HG02623 (cell line): ENCODE data around the gene SPRTN.
"Not testable (repeated sequence)": the region's sequence is repeated elsewhere in the genome, so short reads cannot be mapped to it uniquely, and the experiment has no call there.

Experiments
- ATAC-seq: cut with Tn5 transposase; IDR thresholded peaks from one replicate; pipeline ENCODE4 v1.9.1; 2021; ENCODE audit warnings: moderate library complexity; ENCODE audit not compliant: unreplicated experiment

Gene SPRTN

GRCh38 chr1:231335663-231336602, 2.2 kb upstream of the SPRTN start:
- no peak for ATAC-seq

GRCh38 chr1:231337043-231337471, 1.0 kb upstream of the SPRTN start:
- no peak for ATAC-seq

- ATAC-seq: peak; percentile 67
Observed at GRCh38 chr1:231337472-231338269, 422 bp upstream of the SPRTN start, which contains the start of gene EXOC8. Gene EXOC8 (minus strand): TSS chr1:231337852. CDS start chr1:231337745, 107 bp downstream.

- no peak for ATAC-seq
Observed at GRCh38 chr1:231340328-231341013, 2.4 kb downstream of the SPRTN start.

- ATAC-seq: no peak
Observed at GRCh38 chr1:231347961-231348360, 9.9 kb downstream of the SPRTN start.

GRCh38 chr1:231348442-231348841, 10.3 kb downstream of the SPRTN start:
- ATAC-seq: no peak

- ATAC-seq: not testable (repeated sequence)
Observed at GRCh38 chr1:231348856-231349255, 10.8 kb downstream of the SPRTN start.

GRCh38 chr1:231351816-231352215, 13.7 kb downstream of the SPRTN start:
- ATAC-seq: no peak

- no peak for ATAC-seq
Observed at GRCh38 chr1:231353086-231353485, 15.0 kb downstream of the SPRTN start.

- no peak for ATAC-seq
Observed at GRCh38 chr1:231354330-231355020, 16.4 kb downstream of the SPRTN start.

GRCh38 chr1:231355171-231355570, 17.1 kb downstream of the SPRTN start:
- ATAC-seq: no peak

GRCh38 chr1:231357187-231357772, 19.2 kb downstream of the SPRTN start:
- no peak for ATAC-seq

GRCh38 chr1:231357831-231358354, 19.8 kb downstream of the SPRTN start:
- peak; percentile 61 for ATAC-seq

- no peak for ATAC-seq
Observed at GRCh38 chr1:231359113-231359512, 21.0 kb downstream of the SPRTN start.

- no peak for ATAC-seq
Observed at GRCh38 chr1:231362325-231362724, 24.2 kb downstream of the SPRTN start.

GRCh38 chr1:231363624-231364023, 25.5 kb downstream of the SPRTN start:
- ATAC-seq: no peak

- no peak for ATAC-seq
Observed at GRCh38 chr1:231364192-231364591, 26.1 kb downstream of the SPRTN start.

GRCh38 chr1:231369282-231369681, 31.2 kb downstream of the SPRTN start:
- ATAC-seq: no peak

- no peak for ATAC-seq
Observed at GRCh38 chr1:231372501-231372900, 34.4 kb downstream of the SPRTN start.

GRCh38 chr1:231374394-231374793, 36.3 kb downstream of the SPRTN start:
- ATAC-seq: no peak
